PC-3 (cell line): Measurements from ENCODE around the gene CSHL1.

ENCODE experiments used
- CTCF ChIP-seq: fragments of 300-600 bp; sonication (generic); conservative IDR thresholded peaks from 2 replicates; pipeline ENCODE4 v1.5.1; 2017; ENCODE audit warnings: antibody characterized with exemption, low read depth, mild to moderate bottlenecking, low read length
- EZH2 ChIP-seq: fragments of 300-600 bp; sonication (generic); IDR thresholded peaks from one replicate; pipeline ENCODE4 v1.6.1; 2017; ENCODE audit warnings: antibody characterized with exemption, mild to moderate bottlenecking, low read length; ENCODE audit not compliant: unreplicated experiment
- EZH2phosphoT487 ChIP-seq: fragments of 300-600 bp; sonication (generic); IDR thresholded peaks from 2 replicates; pipeline ENCODE4 v1.6.1; 2018; ENCODE audit warnings: mild to moderate bottlenecking, antibody characterized with exemption, low read length, borderline replicate concordance

GRCh38 chr17:63941162-63941561 is 30.1 kb upstream of the CSHL1 start:
- TF ChIP-seq EZH2 (no peak), CTCF (no peak), EZH2phosphoT487 (no peak)
